Measurements from ENCODE around the gene DNAJB4.

DNA sequence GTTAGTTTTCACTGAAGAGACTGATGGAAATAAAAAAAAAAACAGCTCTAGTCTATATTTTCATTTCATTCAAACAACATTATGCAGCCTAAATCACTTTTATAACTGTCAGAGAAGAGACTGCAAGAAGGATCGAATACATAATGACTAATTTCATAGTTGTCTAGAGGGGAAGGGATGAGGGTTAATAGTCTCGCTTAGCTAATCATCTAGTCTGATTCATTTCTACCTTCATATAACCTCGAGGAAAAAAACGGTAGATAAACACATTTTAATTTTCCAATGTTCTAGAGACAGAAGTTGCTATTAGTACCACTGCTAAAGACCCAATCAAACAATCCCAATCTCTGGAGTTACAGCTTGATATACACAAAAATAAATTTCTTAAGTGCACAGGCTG, 29.4 kb upstream of the DNAJB4 start:
- TF ChIP-seq YY1 (IDR thresholded peaks at IDR 0.05; ENCODE audit: low read depth, low read length): no peak
- TF ChIP-seq, protein P1, sequence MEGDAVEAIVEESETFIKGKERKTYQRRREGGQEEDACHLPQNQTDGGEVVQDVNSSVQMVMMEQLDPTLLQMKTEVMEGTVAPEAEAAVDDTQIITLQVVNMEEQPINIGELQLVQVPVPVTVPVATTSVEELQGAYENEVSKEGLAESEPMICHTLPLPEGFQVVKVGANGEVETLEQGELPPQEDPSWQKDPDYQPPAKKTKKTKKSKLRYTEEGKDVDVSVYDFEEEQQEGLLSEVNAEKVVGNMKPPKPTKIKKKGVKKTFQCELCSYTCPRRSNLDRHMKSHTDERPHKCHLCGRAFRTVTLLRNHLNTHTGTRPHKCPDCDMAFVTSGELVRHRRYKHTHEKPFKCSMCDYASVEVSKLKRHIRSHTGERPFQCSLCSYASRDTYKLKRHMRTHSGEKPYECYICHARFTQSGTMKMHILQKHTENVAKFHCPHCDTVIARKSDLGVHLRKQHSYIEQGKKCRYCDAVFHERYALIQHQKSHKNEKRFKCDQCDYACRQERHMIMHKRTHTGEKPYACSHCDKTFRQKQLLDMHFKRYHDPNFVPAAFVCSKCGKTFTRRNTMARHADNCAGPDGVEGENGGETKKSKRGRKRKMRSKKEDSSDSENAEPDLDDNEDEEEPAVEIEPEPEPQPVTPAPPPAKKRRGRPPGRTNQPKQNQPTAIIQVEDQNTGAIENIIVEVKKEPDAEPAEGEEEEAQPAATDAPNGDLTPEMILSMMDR (IDR thresholded peaks at IDR 0.05; ENCODE audit: control extremely low read depth in 1 of 3, insufficient read depth in 1 of 3, low read depth in 1 of 3, low read length in 3 of 3): no peak
- no peak for TF ChIP-seq EP300 (IDR thresholded peaks at IDR 0.05; ENCODE audit: borderline replicate concordance in 1 of 2, low read depth in 2 of 2, low read length in 2 of 2)
- TF ChIP-seq SP4 (IDR thresholded peaks at IDR 0.05; ENCODE audit: low read length): no peak
- no peak for TF ChIP-seq MAFK (IDR thresholded peaks at IDR 0.05; ENCODE audit: low read depth, low read length)
- no peak for TF ChIP-seq EGR1 (IDR thresholded peaks at IDR 0.05; ENCODE audit: borderline replicate concordance, low read depth, low read length)
